CD4-positive, alpha-beta T cell (primary cell): ENCODE data around the gene TFAP2A. TPM values are rescaled to one million over a fixed set of nuclear protein-coding genes. Genes with fewer than 3 reads are reported as not detected.

Experiments
- ATAC-seq: fragments of 200-7000 bp; cut with Tn5 transposase; one replicate; pipeline ENCODE4 v1.10.0; 2022; ENCODE audit warnings: mild to moderate bottlenecking; ENCODE audit not compliant: poor library complexity
- CTCF ChIA-PET: fragments of 350-600 bp; sonication (Branson Sonifier 250); formaldehyde crosslinking; loops from one replicate; lab custom pipeline; 2021; ENCODE audit warnings: antibody characterized with exemption, inconsistent platforms; lab: Charles Lee
- POLR2A ChIA-PET: fragments of 350-600 bp; sonication (Branson Sonifier 250); formaldehyde crosslinking; loops from one replicate; lab custom pipeline; 2021; ENCODE audit warnings: antibody characterized with exemption, inconsistent platforms; lab: Charles Lee
- DNase-seq, 14 experiments: peaks; one replicate each; pipeline ENCODE4 v3.0.0-alpha.2; 2013 to 2020; ENCODE audit warnings: mixed read lengths in 2 of 14
- H3K27ac ChIP-seq, 2 donors: one replicate each; pipeline versions ENCODE4 v1.5.1 to v1.7.0; 2013; ENCODE audit warnings: low read length in 2 of 2, low read depth in 1 of 2, mild to moderate bottlenecking in 1 of 2
- H3K27me3 ChIP-seq, 2 experiments: 1 replicate in 1 of 2; 2 replicates in 1 of 2; pipeline versions ENCODE4 v1.6.1 to v1.7.0; 2013; ENCODE audit warnings: low read length in 2 of 2, control low read depth in 1 of 2, mild to moderate bottlenecking in 1 of 2, moderate library complexity in 1 of 2; ENCODE audit not compliant: insufficient read depth in 2 of 2, control insufficient read depth in 1 of 2
- H3K36me3 ChIP-seq: one replicate; pipeline ENCODE4 v1.6.1; 2013; ENCODE audit warnings: low read length, control low read depth; ENCODE audit not compliant: insufficient read depth
- H3K4me1 ChIP-seq: one replicate; pipeline ENCODE4 v1.6.1; 2013; ENCODE audit warnings: low read length, control low read depth; ENCODE audit not compliant: insufficient read depth
- H3K4me3 ChIP-seq: one replicate; pipeline ENCODE4 v1.5.1; 2013; ENCODE audit warnings: mild to moderate bottlenecking, low read length, moderate library complexity
- H3K9me3 ChIP-seq, 2 experiments: 1 replicate in 1 of 2; 2 replicates in 1 of 2; pipeline versions ENCODE4 v1.6.1 to v1.7.0; 2013; ENCODE audit warnings: low read length in 2 of 2, mild to moderate bottlenecking in 2 of 2, control low read depth in 1 of 2, moderate library complexity in 1 of 2; ENCODE audit not compliant: control insufficient read depth in 1 of 2, insufficient read depth in 1 of 2
- H3K27ac Mint-ChIP-seq: one replicate; pipeline ENCODE4 v1.8.0; 2020; ENCODE audit warnings: mixed read lengths
- H3K27me3 Mint-ChIP-seq: one replicate; pipeline ENCODE4 v1.8.0; 2021; ENCODE audit warnings: mixed read lengths
- H3K36me3 Mint-ChIP-seq: one replicate; pipeline ENCODE4 v1.8.0; 2021; ENCODE audit warnings: low read depth, mixed read lengths
- H3K4me1 Mint-ChIP-seq: one replicate; pipeline ENCODE4 v1.8.0; 2021; ENCODE audit warnings: low read depth, mixed read lengths
- H3K4me3 Mint-ChIP-seq: one replicate; pipeline ENCODE4 v1.8.0; 2020; ENCODE audit warnings: mild to moderate bottlenecking, mixed read lengths
- H3K9me3 Mint-ChIP-seq: one replicate; pipeline ENCODE4 v1.8.0; 2020; ENCODE audit warnings: mixed read lengths
- intact Hi-C, 2 experiments: fragments of 100-400 bp; cut with DNase I in 1 of 2; cut with micrococcal nuclease in 1 of 2; formaldehyde crosslinking; loops; one replicate each; pipeline versions ENCODE4 v1.15.1 to v1.9.0; 2023 to 2025; cut with DNase I, micrococcal nuclease
- total RNA-seq, 174 experiments: library from RNA in 2 of 174; stranded (reverse) in 2 of 174; gene quantifications; one replicate each; pipeline ENCODE4 v1.2.3 and lab custom pipeline; 2021 to 2026
- TF ChIP-seq, protein P1 (sequence below): fragments of 200-600 bp; IDR thresholded peaks from one replicate; pipeline ENCODE4 v1.8.0; 2022; ENCODE audit warnings: antibody characterized with exemption, mild to moderate bottlenecking

The TFAP2A gene
- total RNA-seq, 2 experiments from 2014 or later, result 0.16 TPM; not detected in 1

DNA sequence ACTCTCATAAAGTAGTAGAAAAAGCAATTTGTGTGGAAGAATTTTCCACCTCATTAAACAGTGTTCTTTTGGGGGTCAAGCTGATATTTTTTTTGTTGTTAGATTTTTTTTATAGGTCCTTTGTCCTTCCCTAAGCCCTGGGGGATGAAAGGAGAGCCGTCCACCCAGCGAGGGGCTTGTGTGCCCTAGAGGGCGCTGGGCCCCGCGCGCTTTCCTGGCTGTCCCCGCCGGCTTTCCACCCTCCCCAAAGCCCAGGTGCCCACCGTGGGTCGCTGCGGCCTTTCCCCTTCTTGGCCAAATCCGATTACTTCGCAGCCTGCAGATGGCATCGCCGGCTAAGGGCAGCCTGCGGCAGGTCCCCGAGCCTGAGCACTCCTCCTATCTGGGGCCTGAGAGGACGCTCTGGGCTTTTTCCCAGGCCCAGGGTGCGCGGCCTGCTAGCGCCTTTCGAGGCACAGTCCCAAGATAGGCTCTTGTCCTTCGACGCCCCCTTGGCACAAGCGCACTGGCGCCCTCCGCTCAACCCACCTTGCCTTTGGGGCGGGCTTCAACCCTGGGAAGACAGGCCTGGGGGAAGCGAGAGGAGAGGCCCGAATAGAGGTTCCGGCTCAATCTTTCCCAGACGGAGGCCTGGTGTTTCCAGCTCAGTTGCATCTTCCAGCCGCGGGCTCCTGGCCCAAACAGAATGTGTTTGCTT is 33.6 kb downstream of the TFAP2A start:
- Mint-ChIP-seq H3K27ac (no peak overlapping the region), H3K4me1 (peaks cover 8% of the 10 kb centered on the region), H3K27me3 (peaks cover 79% of the 10 kb centered on the region), H3K4me3 (no peak overlapping the region), H3K36me3 (peaks cover 11% of the 10 kb centered on the region), H3K9me3 (peaks cover 9% of the 10 kb centered on the region)
- no peak for ATAC-seq
- ChIA-PET CTCF (no interaction called here), POLR2A (no interaction called here)
- no peak for DNase-seq
- Histone ChIP-seq H3K4me1 (peaks cover 9% of the 10 kb centered on the region), H3K9me3 (peaks cover 15 to 61% of the 10 kb centered on the region in 2 experiments), H3K36me3 (no peaks in the 10 kb centered on the region), H3K4me3 (no peak overlapping the region), H3K27me3 (peaks cover 71 to 77% of the 10 kb centered on the region in 2 experiments), H3K27ac (no peak overlapping the region)
- intact Hi-C loops, result no loop called here
- TF ChIP-seq, protein P1, sequence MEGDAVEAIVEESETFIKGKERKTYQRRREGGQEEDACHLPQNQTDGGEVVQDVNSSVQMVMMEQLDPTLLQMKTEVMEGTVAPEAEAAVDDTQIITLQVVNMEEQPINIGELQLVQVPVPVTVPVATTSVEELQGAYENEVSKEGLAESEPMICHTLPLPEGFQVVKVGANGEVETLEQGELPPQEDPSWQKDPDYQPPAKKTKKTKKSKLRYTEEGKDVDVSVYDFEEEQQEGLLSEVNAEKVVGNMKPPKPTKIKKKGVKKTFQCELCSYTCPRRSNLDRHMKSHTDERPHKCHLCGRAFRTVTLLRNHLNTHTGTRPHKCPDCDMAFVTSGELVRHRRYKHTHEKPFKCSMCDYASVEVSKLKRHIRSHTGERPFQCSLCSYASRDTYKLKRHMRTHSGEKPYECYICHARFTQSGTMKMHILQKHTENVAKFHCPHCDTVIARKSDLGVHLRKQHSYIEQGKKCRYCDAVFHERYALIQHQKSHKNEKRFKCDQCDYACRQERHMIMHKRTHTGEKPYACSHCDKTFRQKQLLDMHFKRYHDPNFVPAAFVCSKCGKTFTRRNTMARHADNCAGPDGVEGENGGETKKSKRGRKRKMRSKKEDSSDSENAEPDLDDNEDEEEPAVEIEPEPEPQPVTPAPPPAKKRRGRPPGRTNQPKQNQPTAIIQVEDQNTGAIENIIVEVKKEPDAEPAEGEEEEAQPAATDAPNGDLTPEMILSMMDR, result no peak

DNA sequence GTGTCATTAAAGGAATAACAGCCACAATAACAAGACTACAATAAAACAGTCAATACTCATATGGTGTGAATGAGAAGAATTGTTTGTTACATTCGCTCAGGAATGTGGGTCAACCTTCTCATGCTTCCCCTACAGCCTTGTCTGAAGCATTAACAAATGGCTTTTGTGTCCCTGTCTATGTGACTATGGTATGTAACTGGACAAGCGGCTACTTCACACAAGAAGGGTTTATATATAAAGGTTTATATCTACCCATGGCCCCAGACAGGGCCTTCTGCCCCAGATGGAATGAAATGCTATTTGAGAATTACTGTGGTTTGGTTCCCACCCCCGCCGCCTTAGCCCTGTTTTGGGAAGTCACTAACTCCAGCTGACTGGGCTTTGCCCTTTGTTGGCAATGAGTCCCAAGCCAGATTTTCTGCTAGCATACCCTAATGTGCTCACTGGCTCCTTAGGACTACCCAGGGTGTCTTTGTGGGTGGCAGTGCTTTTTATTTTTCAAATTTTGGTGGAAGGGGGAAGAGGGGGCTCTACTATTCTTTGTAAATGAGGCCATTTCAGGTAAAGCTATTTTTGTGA is 39.4 kb downstream of the TFAP2A start:
- no peak overlapping the region for H3K4me3 Mint-ChIP-seq
- Histone ChIP-seq H3K27ac (no peak overlapping the region), H3K4me1 (no peaks in the 10 kb centered on the region), H3K9me3 (peaks cover 0 to 13% of the 10 kb centered on the region in 2 experiments), H3K4me3 (no peak overlapping the region), H3K36me3 (no peaks in the 10 kb centered on the region), H3K27me3 (peaks cover 14 to 19% of the 10 kb centered on the region in 2 experiments)
- no peaks in the 10 kb centered on the region for H3K9me3 Mint-ChIP-seq
- no peaks in the 10 kb centered on the region for H3K4me1 Mint-ChIP-seq
- ChIA-PET CTCF (no interaction called here), POLR2A (no interaction called here)
- H3K27me3 Mint-ChIP-seq, result peaks cover 49% of the 10 kb centered on the region
- no peak overlapping the region for H3K27ac Mint-ChIP-seq
- DNase-seq, result no peak
- intact Hi-C loops, result no loop called here
- TF ChIP-seq, protein P1, result no peak
- no peak for ATAC-seq
- H3K36me3 Mint-ChIP-seq, result no peaks in the 10 kb centered on the region

DNA sequence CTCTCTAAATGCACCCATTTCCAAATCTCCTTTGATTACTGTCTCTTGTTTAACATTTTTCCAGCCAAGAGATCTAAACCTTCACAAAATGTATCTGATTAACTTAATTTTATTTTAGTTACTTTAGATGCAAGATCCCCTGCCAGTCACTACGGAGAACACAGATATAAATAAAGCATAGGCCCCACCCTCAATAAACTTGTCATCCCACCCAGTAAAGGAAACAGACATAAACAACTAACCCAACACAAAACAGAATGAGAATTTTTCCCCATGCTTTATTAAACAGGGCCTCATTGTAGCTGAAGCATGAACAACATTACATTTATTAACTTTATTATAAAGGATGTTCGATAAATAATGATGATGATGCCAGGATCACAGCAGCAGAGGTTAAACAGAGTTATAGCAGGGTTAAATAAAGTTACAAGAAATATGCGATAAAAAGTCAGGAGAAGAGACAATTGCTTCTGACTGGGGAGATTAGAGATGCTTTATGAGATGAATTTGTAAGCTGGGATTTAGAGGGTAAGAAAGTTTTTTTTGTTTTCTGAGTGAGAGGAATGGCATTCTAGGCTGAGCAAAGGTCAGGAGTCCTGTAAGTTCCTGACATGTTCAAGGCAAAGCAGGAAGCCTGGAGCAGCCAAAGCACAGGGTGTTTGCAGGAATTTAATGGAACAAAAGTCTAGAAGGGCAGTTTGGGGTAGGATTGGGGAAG is 41.1 kb downstream of the TFAP2A start:
- ATAC-seq (no peak), DNase-seq (no peak)
- peaks cover 0 to 9% of the 10 kb centered on the region in 2 experiments for H3K9me3 ChIP-seq
- Mint-ChIP-seq H3K36me3 (no peaks in the 10 kb centered on the region), H3K4me3 (no peak overlapping the region), H3K9me3 (no peaks in the 10 kb centered on the region), H3K27me3 (peaks cover 52% of the 10 kb centered on the region), H3K27ac (no peak overlapping the region), H3K4me1 (no peaks in the 10 kb centered on the region)
- no peak overlapping the region for H3K27ac ChIP-seq
- ChIA-PET POLR2A (no interaction called here), CTCF (no interaction called here)
- no peaks in the 10 kb centered on the region for H3K4me1 ChIP-seq
- TF ChIP-seq, protein P1, result no peak
- intact Hi-C loops, result no loop called here
- no peak overlapping the region for H3K4me3 ChIP-seq
- peaks cover 8 to 9% of the 10 kb centered on the region in 2 experiments for H3K27me3 ChIP-seq
- H3K36me3 ChIP-seq, result no peaks in the 10 kb centered on the region
